H1 (cell line): ENCODE measurements around the gene QPCT. TPM values are rescaled to one million over a fixed set of nuclear protein-coding genes. Genes with fewer than 3 reads are reported as not detected.

Source experiments
- CTCF ChIA-PET: fragments of 300-600 bp; sonication (Branson Sonifier 250); formaldehyde crosslinking; loops from one replicate; lab custom pipeline; 2021; ENCODE audit not compliant: partially characterized antibody; lab: Charles Lee
- POLR2A ChIA-PET: fragments of 300-600 bp; sonication (Branson Sonifier 250); formaldehyde crosslinking; loops from one replicate; lab custom pipeline; 2021; ENCODE audit warnings: inconsistent platforms; ENCODE audit not compliant: partially characterized antibody; lab: Charles Lee
- DNase-seq, 2 experiments: peaks; one replicate each; pipeline versions ENCODE4 v3.0.0 to v3.0.0-alpha.2; 2010 to 2022; ENCODE audit warnings: low spot score in 2 of 2, low read depth in 1 of 2, mixed read lengths in 1 of 2
- FAIRE-seq: peaks from 2 replicates; lab custom pipeline; 2011; peaks lifted over from hg19 to GRCh38; lab: Jason Lieb, UNC
- H2AFZ ChIP-seq: 2 replicates; pipeline ENCODE4 v1.8.1; 2012; ENCODE audit warnings: low read length, inconsistent platforms
- H2AK5ac ChIP-seq: 2 replicates; pipeline ENCODE4 v1.6.1; 2013; ENCODE audit warnings: low read depth, low read length
- H2BK120ac ChIP-seq: replicated peaks from 2 replicates; pipeline ENCODE3; 2013; ENCODE audit warnings: low read depth, low read length, inconsistent platforms
- H2BK12ac ChIP-seq: 2 replicates; pipeline ENCODE4 v1.6.1; 2013; ENCODE audit warnings: low read depth, low read length
- H2BK15ac ChIP-seq: 2 replicates; pipeline ENCODE4 v1.6.1; 2013; ENCODE audit warnings: low read length
- H2BK20ac ChIP-seq: 2 replicates; pipeline ENCODE4 v1.6.1; 2013; ENCODE audit warnings: low read length
- H2BK5ac ChIP-seq: 2 replicates; pipeline ENCODE4 v1.6.1; 2013; ENCODE audit warnings: low read depth, low read length
- H3K14ac ChIP-seq: 2 replicates; pipeline ENCODE4 v1.6.1; 2013; ENCODE audit warnings: inconsistent platforms; ENCODE audit not compliant: insufficient read length
- H3K18ac ChIP-seq: 2 replicates; pipeline ENCODE4 v1.6.1; 2013; ENCODE audit warnings: low read length; ENCODE audit errors: extremely low read depth
- H3K23ac ChIP-seq: 2 replicates; pipeline ENCODE4 v1.6.1; 2013; ENCODE audit warnings: inconsistent platforms; ENCODE audit not compliant: insufficient read length
- H3K23me2 ChIP-seq: 2 replicates; pipeline ENCODE4 v1.6.1; 2013; ENCODE audit warnings: low read depth, low read length
- H3K27ac ChIP-seq: 2 replicates; pipeline ENCODE4 v1.6.1; 2011; ENCODE audit warnings: low read depth, low read length, inconsistent platforms
- H3K27me3 ChIP-seq, 4 experiments: replicated peaks in 1 of 4; 1 replicate in 1 of 4; 2 replicates in 3 of 4; pipeline versions ENCODE4 v1.6.1 to v1.8.1; 2011 to 2013; ENCODE audit warnings: low read length in 3 of 4, mild to moderate bottlenecking in 3 of 4, inconsistent platforms in 2 of 4, mixed read lengths in 2 of 4, moderate library complexity in 1 of 4; ENCODE audit not compliant: control insufficient read depth in 3 of 4, insufficient read depth in 3 of 4; ENCODE audit errors: extremely low read depth in 1 of 4
- H3K36me3 ChIP-seq, 4 experiments: 2 replicates each; pipeline versions ENCODE4 v1.6.1 to v1.8.1; 2011 to 2013; ENCODE audit warnings: mild to moderate bottlenecking in 4 of 4, low read length in 3 of 4, moderate library complexity in 2 of 4, control low read depth in 1 of 4, inconsistent platforms in 1 of 4; ENCODE audit not compliant: insufficient read depth in 4 of 4, control insufficient read depth in 2 of 4
- H3K4ac ChIP-seq: replicated peaks from 2 replicates; pipeline ENCODE3; 2013; ENCODE audit warnings: low read length, low read depth, mixed read lengths, inconsistent platforms; ENCODE audit not compliant: insufficient read length
- H3K4me1 ChIP-seq, 4 experiments: replicated peaks in 1 of 4; 1 replicate in 1 of 4; 2 replicates in 3 of 4; pipeline versions ENCODE4 v1.6.1 to v1.8.1; 2011 to 2013; ENCODE audit warnings: low read length in 3 of 4, inconsistent platforms in 2 of 4, mixed read lengths in 1 of 4; ENCODE audit not compliant: insufficient read depth in 4 of 4, control insufficient read depth in 3 of 4
- H3K4me2 ChIP-seq, 2 experiments: 2 replicates each; pipeline versions ENCODE4 v1.6.1 to v1.8.1; 2011 to 2013; ENCODE audit warnings: low read depth in 2 of 2, low read length in 2 of 2, control low read depth in 1 of 2, inconsistent platforms in 1 of 2, mild to moderate bottlenecking in 1 of 2; ENCODE audit not compliant: insufficient read depth in 1 of 2
- H3K4me3 ChIP-seq, 4 experiments: fragments of 200-600, 300-600 bp in 1 of 4; sonication (generic), shearing (Covaris generic), sonication (Bioruptor Twin) in 1 of 4; 2 replicates each; pipeline versions ENCODE4 v1.5.1 to v1.8.1; 2011 to 2016; ENCODE audit warnings: low read length in 4 of 4, low read depth in 3 of 4, control low read depth in 2 of 4, inconsistent platforms in 2 of 4, mild to moderate bottlenecking in 2 of 4, mixed read lengths in 1 of 4, moderate library complexity in 1 of 4; ENCODE audit not compliant: insufficient read depth in 2 of 4; ENCODE audit errors: extremely low read depth in 1 of 4
- H3K56ac ChIP-seq: replicated peaks from 2 replicates; pipeline ENCODE3; 2013; ENCODE audit warnings: low read depth, mild to moderate bottlenecking, mixed read lengths, low read length, inconsistent platforms; ENCODE audit not compliant: insufficient read length
- H3K79me1 ChIP-seq: 2 replicates; pipeline ENCODE4 v1.6.1; 2013; ENCODE audit warnings: low read depth, low read length, control low read depth
- H3K79me2 ChIP-seq, 2 experiments: 2 replicates each; pipeline versions ENCODE4 v1.6.1 to v1.8.1; 2012 to 2013; ENCODE audit warnings: low read length in 2 of 2, mild to moderate bottlenecking in 2 of 2, inconsistent platforms in 1 of 2; ENCODE audit not compliant: insufficient read depth in 2 of 2, control insufficient read depth in 1 of 2
- H3K9ac ChIP-seq, 4 experiments: replicated peaks in 1 of 4; 1 replicate in 1 of 4; 2 replicates in 3 of 4; pipeline versions ENCODE4 v1.6.1 to v1.8.1; 2011 to 2013; ENCODE audit warnings: low read depth in 3 of 4, low read length in 3 of 4, control low read depth in 2 of 4, mild to moderate bottlenecking in 2 of 4, moderate library complexity in 2 of 4, inconsistent platforms in 1 of 4; ENCODE audit errors: extremely low read depth in 1 of 4
- H3K9me3 ChIP-seq, 2 experiments: 2 replicates each; pipeline versions ENCODE4 v1.6.1 to v1.8.1; 2012 to 2013; ENCODE audit warnings: mild to moderate bottlenecking in 2 of 2, moderate library complexity in 2 of 2, control low read depth in 1 of 2, inconsistent platforms in 1 of 2, low read depth in 1 of 2, low read length in 1 of 2, mixed read lengths in 1 of 2; ENCODE audit not compliant: insufficient read depth in 2 of 2
- H4K20me1 ChIP-seq, 2 experiments: replicated peaks in 1 of 2; 2 replicates each; pipeline versions ENCODE3 to v1.8.1; 2011 to 2013; ENCODE audit warnings: inconsistent platforms in 2 of 2, low read length in 2 of 2, mild to moderate bottlenecking in 1 of 2; ENCODE audit not compliant: insufficient read depth in 2 of 2, control insufficient read depth in 1 of 2
- H4K5ac ChIP-seq: 2 replicates; pipeline ENCODE4 v1.6.1; 2013; ENCODE audit warnings: low read length, low read depth, mixed read lengths, inconsistent platforms; ENCODE audit not compliant: insufficient read length
- H4K8ac ChIP-seq: 2 replicates; pipeline ENCODE4 v1.8.0; 2013; ENCODE audit warnings: mild to moderate bottlenecking, moderate library complexity, low read length, inconsistent platforms; ENCODE audit not compliant: insufficient read depth; ENCODE audit errors: extremely low read depth
- H4K91ac ChIP-seq: replicated peaks from 2 replicates; pipeline ENCODE3; 2013; ENCODE audit warnings: low read length, mixed read lengths, inconsistent platforms; ENCODE audit not compliant: insufficient read length
- ATF3 ChIP-seq: IDR thresholded peaks from 2 replicates; pipeline ENCODE4 v1.6.1; 2011; ENCODE audit warnings: low read depth, mild to moderate bottlenecking, low read length; ENCODE audit not compliant: insufficient read depth
- BACH1 ChIP-seq: IDR thresholded peaks from 2 replicates; pipeline ENCODE4 v1.6.1; 2012; ENCODE audit warnings: low read length, improper control_type of control experiment
- BRCA1 ChIP-seq: IDR thresholded peaks from 2 replicates; pipeline ENCODE4 v1.6.1; 2012; ENCODE audit warnings: low read depth, low read length, improper control_type of control experiment
- EGR1 ChIP-seq: IDR thresholded peaks from 2 replicates; pipeline ENCODE4 v1.6.1; 2011; ENCODE audit warnings: low read depth, low read length, borderline replicate concordance
- GABPA ChIP-seq: IDR thresholded peaks from 2 replicates; pipeline ENCODE4 v1.6.1; 2011; ENCODE audit warnings: mild to moderate bottlenecking, low read length, moderate library complexity, borderline replicate concordance; ENCODE audit not compliant: insufficient read depth
- GTF2F1 ChIP-seq: IDR thresholded peaks from 2 replicates; pipeline ENCODE4 v1.6.1; 2012; ENCODE audit warnings: low read depth, low read length, improper control_type of control experiment, borderline replicate concordance
- HDAC2 ChIP-seq, 2 experiments: fragments of 300-600 bp in 1 of 2; sonication (generic) in 1 of 2; IDR thresholded peaks; 2 replicates each; pipeline ENCODE4 v1.6.1; 2011 to 2012; ENCODE audit warnings: low read depth in 2 of 2, low read length in 2 of 2, mild to moderate bottlenecking in 2 of 2, moderate library complexity in 2 of 2, borderline replicate concordance in 1 of 2, inconsistent platforms in 1 of 2
- POLR2AphosphoS5 ChIP-seq: IDR thresholded peaks from 2 replicates; pipeline ENCODE4 v1.6.1; 2011; ENCODE audit warnings: low read depth, low read length
- SAP30 ChIP-seq: fragments of 300-600 bp; sonication (generic); IDR thresholded peaks from 2 replicates; pipeline ENCODE4 v1.7.1; 2012; ENCODE audit warnings: low read length, moderate library complexity, mild to moderate bottlenecking, inconsistent platforms; ENCODE audit not compliant: insufficient read depth, insufficient replicate concordance
- TEAD4 ChIP-seq: IDR thresholded peaks from 2 replicates; pipeline ENCODE4 v1.6.1; 2012; ENCODE audit warnings: low read depth, low read length, inconsistent platforms, mixed read lengths
- WGBS, 2 experiments: shearing (Covaris generic) in 1 of 2; methylation state at CpG; one replicate each; pipeline versions ENCODE4 v1.1.6 to v1.1.7; 2013 to 2015; ENCODE audit warnings: low lambda C conversion rate in 2 of 2, mixed read lengths in 2 of 2, inconsistent platforms in 1 of 2, low coverage in 1 of 2, missing lambda C conversion rate in 1 of 2; ENCODE audit not compliant: insufficient replicate concordance in 2 of 2, insufficient coverage in 1 of 2, insufficient read length in 1 of 2; ENCODE audit errors: extremely low coverage in 1 of 2, missing lambda C conversion rate in 1 of 2; 5-methylcytosine and 5-hydroxymethylcytosine counted together
- polyA plus RNA-seq, 7 experiments: library from polyadenylated mRNA; depleted of rRNA in 3 of 7; stranded (reverse) in 5 of 7; unstranded in 2 of 7; fragments of >200 nt in 5 of 7; fragments of 200-250 nt in 2 of 7; gene quantifications; 1 replicate in 5 of 7; 2 replicates in 1 of 7; 4 replicates in 1 of 7; pipeline versions ENCODE4 v1.2.1 to v1.2.3, GENCODE V29; 2011 to 2013; ENCODE audit warnings: missing spikeins in 2 of 7, mixed read lengths in 2 of 7
- total RNA-seq: library from RNA; stranded (reverse); fragmentation: NEBNext Ultra II Directional; extraction: Animal tissue kit (Norgen Biotek cat#: 25700); gene quantifications from 2 replicates; pipeline ENCODE4 v1.2.1, GENCODE V29; 2021

The QPCT gene
- total and polyA plus RNA-seq, 2 of the 8 experiments (the other 6 are each of a cell fraction or from before 2014, with no cell fraction given): 4.0 to 4.3 TPM

DNA sequence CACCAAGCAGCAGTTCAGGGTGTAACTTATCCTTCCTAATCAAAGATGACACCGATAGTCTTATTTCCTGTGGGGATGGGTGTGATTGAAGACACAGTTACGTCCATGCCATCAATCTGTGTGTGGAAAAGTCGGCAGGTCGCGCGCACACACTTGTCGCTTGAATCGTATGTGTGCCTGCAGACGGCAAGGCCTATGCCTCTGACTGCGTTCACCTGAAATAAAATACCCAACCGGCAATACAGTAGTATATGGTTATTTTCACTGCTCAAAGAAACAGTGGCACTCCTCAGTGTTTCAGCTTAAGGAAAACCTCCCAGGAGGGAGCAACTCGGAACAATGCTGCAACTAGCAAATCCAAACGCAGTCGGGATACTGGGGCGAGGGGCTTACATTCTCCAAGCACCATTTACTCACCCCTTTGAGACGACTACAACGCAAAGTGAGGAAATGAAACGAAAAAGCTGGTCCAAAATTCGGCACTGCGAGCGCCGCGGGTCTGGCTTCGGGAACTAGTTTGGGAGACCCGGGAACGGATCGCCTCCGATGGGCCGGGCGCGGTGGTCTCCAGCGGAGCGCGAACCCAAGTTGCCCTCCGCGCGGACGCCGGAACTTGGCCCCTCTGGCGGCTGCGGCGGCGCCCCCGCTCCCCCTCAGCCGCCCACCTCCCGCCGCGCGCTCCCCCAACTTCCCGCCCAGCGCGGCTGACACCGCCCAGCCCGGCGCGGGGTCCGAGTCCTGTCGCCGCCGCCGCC lies 20.5 kb upstream of the QPCT start:
- Histone ChIP-seq H4K8ac (peak overlapping the region; percentile 71), H2BK120ac (no peak overlapping the region), H3K23me2 (peaks cover 12% of the 10 kb centered on the region), H2BK20ac (no peak overlapping the region), H3K14ac (no peak overlapping the region), H3K36me3 (no peaks in the 10 kb centered on the region; a peak in 2 of 8 replicates), H3K4me3 (peak overlapping the region; percentile 86 to 96 (median 88)), H3K4me2 (peak overlapping the region; percentile 90 to 95), H2AFZ (peak overlapping the region; percentile 54), H3K9ac (peak overlapping the region; percentile 76 to 88 (median 84)), H3K79me1 (no peaks in the 10 kb centered on the region), H3K9me3 (no peaks in the 10 kb centered on the region), H3K56ac (peak overlapping the region; percentile 70), H2AK5ac (no peak overlapping the region), H4K91ac (peak overlapping the region; percentile 44), H2BK12ac (no peak overlapping the region), H3K18ac (peak overlapping the region; percentile 79), H2BK15ac (peak overlapping the region; percentile 76; the same call in 1 of the 2 replicates), H3K4ac (no peak overlapping the region), H3K79me2 (peaks cover 4 to 49% of the 10 kb centered on the region in 2 experiments; a peak in 3 of 4 replicates), H3K4me1 (peaks cover 0 to 5% (median 2%) of the 10 kb centered on the region in 4 experiments; a peak in 4 of 7 replicates), H2BK5ac (peak overlapping the region; percentile 8), H4K20me1 (peaks cover 0 to 4% of the 10 kb centered on the region in 2 experiments), H3K23ac (no peak overlapping the region), H3K27ac (peak overlapping the region; percentile 67), H4K5ac (peak overlapping the region; percentile 65), H3K27me3 (peaks cover 0 to 15% (median 10%) of the 10 kb centered on the region in 4 experiments; a peak in 5 of 7 replicates)
- peak in 1 of 2 experiments; percentile 67 for DNase-seq
- ChIA-PET CTCF (interaction anchor here (2.6 kb wide), 1 partner anchor 10 kb away, joined by 11 read pairs; no protein-coding TSS in a partner anchor), POLR2A (interaction anchor here (0.7 to 1.5 kb wide), 7 partner anchors 9 to 601 kb away, joined by 3 to 6 read pairs (median 3); partner anchors contain the start of genes CEBPZ, NDUFAF7 and RMDN2)
- no peak for FAIRE-seq
- 1% methylated on average over 32 of the region's 61 CpGs; no CpG with 5 or more reads in 1 of the 2 experiments for WGBS, 2 experiments
- TF ChIP-seq SAP30 (peak; percentile 27), POLR2AphosphoS5 (peak; percentile 53; the same call in 1 of the 2 replicates), GTF2F1 (no peak), GABPA (no peak), ATF3 (no peak), EGR1 (no peak), HDAC2 (IDR thresholded peaks at IDR 0.05; ENCODE audit: borderline replicate concordance in 1 of 2, low read depth in 2 of 2, low read length in 2 of 2) (no peak), TEAD4 (no peak), BRCA1 (no peak), BACH1 (no peak)
